HS-27A (cell line): ENCODE results near the gene APOF.
"Not testable (repeated sequence)": the region's sequence is repeated elsewhere in the genome, so short reads cannot be mapped to it uniquely, and the experiment has no call there.

ENCODE experiments used
- DNase-seq: peaks from one replicate; pipeline ENCODE4 v3.0.0-alpha.2; 2012; ENCODE audit warnings: low read depth, missing footprints

The APOF gene

GRCh38 chr12:56332512-56333196 lies 30.0 kb downstream of the APOF start:
- no peak for DNase-seq

GRCh38 chr12:56330936-56331490 lies 31.6 kb downstream of the APOF start:
- no peak for DNase-seq

- DNase-seq, result no peak
These were observed 36.1 kb downstream of the APOF start for GRCh38 chr12:56326533-56326932.

GRCh38 chr12:56326126-56326525 lies 36.5 kb downstream of the APOF start:
- no peak for DNase-seq

GRCh38 chr12:56324206-56324605 lies 38.5 kb downstream of the APOF start:
- no peak for DNase-seq

GRCh38 chr12:56321610-56322009 lies 41.0 kb downstream of the APOF start:
- DNase-seq, result not testable (repeated sequence)

- no peak for DNase-seq
These were observed 41.6 kb downstream of the APOF start for GRCh38 chr12:56321027-56321426.

- DNase-seq, result no peak
These were observed 45.0 kb downstream of the APOF start for GRCh38 chr12:56317675-56318074.

- peak; percentile 92 for DNase-seq
These were observed 46.8 kb downstream of the APOF start, which contains the start of gene CNPY2 for GRCh38 chr12:56315622-56316473. Gene CNPY2, minus strand, starts transcription at chr12:56315988. Its CDS starts 771 bp downstream, at chr12:56315217.

GRCh38 chr12:56315249-56315621 lies 47.4 kb downstream of the APOF start:
- DNase-seq, result no peak

GRCh38 chr12:56311003-56311402 lies 51.7 kb downstream of the APOF start:
- DNase-seq, result no peak
